Measurements from ENCODE around the gene TIGD3. TPM values are rescaled to one million over a fixed set of nuclear protein-coding genes. Genes with fewer than 3 reads are reported as not detected.
"Not testable (repeated sequence)": the region's sequence is repeated elsewhere in the genome, so short reads cannot be mapped to it uniquely, and the experiment has no call there.

The TIGD3 gene
- total and polyA plus RNA-seq, 9 of the 15 experiments (the other 6 are each of a cell fraction or from before 2014, with no cell fraction given) = 0.06 to 1.3 (median 0.56) TPM

- FAIRE-seq; H2AFZ ChIP-seq (ENCODE audit: low read depth, low read length); H3K4me2 ChIP-seq (ENCODE audit: insufficient read depth, low read length); H3K9me1 ChIP-seq (ENCODE audit: control insufficient read depth, insufficient read depth, low read length); BruUV-seq (replicated peaks); H4K20me1 ChIP-seq (replicated peaks; ENCODE audit: control insufficient read depth, insufficient read depth, low read length); ATAC-seq; intact Hi-C loops (cut with micrococcal nuclease); in situ Hi-C loops (cut with MboI); H3K9ac ChIP-seq (ENCODE audit: insufficient read depth in 1 of 2, low read depth in 2 of 2, low read length in 2 of 2); H3K4me3 ChIP-seq; H3K36me3 ChIP-seq (ENCODE audit: control insufficient read depth, insufficient read depth, low read length); H3K27me3 ChIP-seq (ENCODE audit: control insufficient read depth in 2 of 2, insufficient read depth in 2 of 2, low read length in 2 of 2); H3K9me3 ChIP-seq (replicated peaks; ENCODE audit: control insufficient read depth, insufficient read depth, low read depth, low read length); H3K27ac ChIP-seq (ENCODE audit: extremely low read depth, low read depth, low read length); DNase-seq (ENCODE audit: extremely low read depth in 1 of 4, low spot score in 3 of 4): not testable (repeated sequence)
- Histone ChIP-seq H3K79me2 (ENCODE audit: control insufficient read depth, insufficient read depth, low read length) (peaks cover 38% of the 10 kb centered on the region), H3K4me1 (replicated peaks in 1 of 2; ENCODE audit: control insufficient read depth in 2 of 2, insufficient read depth in 2 of 2, low read length in 2 of 2) (peaks cover 12 to 17% of the 10 kb centered on the region in 2 experiments; a peak in 4 of 5 replicates)
- CTCF ChIA-PET (ENCODE audit: low intra/inter-chr PET ratio) = interaction anchor here (0.7 kb wide), 1 partner anchor 181 kb away, joined by 3 read pairs; no protein-coding TSS in a partner anchor
- 98% methylated on average over 7 of the region's 9 CpGs for WGBS (ENCODE audit: insufficient coverage, low coverage, missing lambda C conversion rate)
- POLR2A ChIA-PET = interaction anchor here (1.2 to 8.2 kb wide), 6 partner anchors 9 to 170 kb away, joined by 3 to 119 read pairs (median 16); partner anchors contain the start of genes CDC42EP2, MALAT1 and NEAT1
- peak; percentile 68 for TF ChIP-seq BCOR (IDR thresholded peaks at IDR 0.05)
- peak; percentile 92 for TF ChIP-seq ZNF121 (CRISPR knock-in tag; conservative IDR thresholded peaks at IDR 0.05)
Measured at GRCh38 chr11:65332591-65332990, 22.0 kb upstream of the TIGD3 start.

GRCh38 chr11:65334696-65335295 lies 19.8 kb upstream of the TIGD3 start:
- POLR2A ChIA-PET = interaction anchor here (0.6 to 8.2 kb wide), 12 partner anchors 10 to 168 kb away, joined by 3 to 119 read pairs (median 7); partner anchors contain the start of genes CDC42EP2, MALAT1, NEAT1 and TIGD3
- ATAC-seq (0 out of 3 replicates have a peak, but pooled peaks have one; percentile 5), DNase-seq (ENCODE audit: extremely low read depth in 1 of 4, low spot score in 3 of 4) (no peak), FAIRE-seq (no peak)
- TF ChIP-seq FOXA3 (CRISPR knock-in tag; conservative IDR thresholded peaks at IDR 0.05 in 1 of 2, IDR thresholded peaks at IDR 0.05 in 1 of 2) (0 out of 4 replicates have a peak, but pooled peaks of 1 of the 2 experiments have one; percentile 18), MEIS2 (IDR thresholded peaks at IDR 0.05; ENCODE audit: partially characterized antibody) (peak; percentile 2), MAZ (CRISPR knock-in tag; conservative IDR thresholded peaks at IDR 0.05 in 1 of 2, IDR thresholded peaks at IDR 0.05 in 1 of 2) (0 out of 4 replicates have a peak, but pooled peaks of 1 of the 2 experiments have one; percentile 21), CHD1 (IDR thresholded peaks at IDR 0.05; ENCODE audit: low read length) (peak; percentile 11)
- TF ChIP-seq, protein P1, sequence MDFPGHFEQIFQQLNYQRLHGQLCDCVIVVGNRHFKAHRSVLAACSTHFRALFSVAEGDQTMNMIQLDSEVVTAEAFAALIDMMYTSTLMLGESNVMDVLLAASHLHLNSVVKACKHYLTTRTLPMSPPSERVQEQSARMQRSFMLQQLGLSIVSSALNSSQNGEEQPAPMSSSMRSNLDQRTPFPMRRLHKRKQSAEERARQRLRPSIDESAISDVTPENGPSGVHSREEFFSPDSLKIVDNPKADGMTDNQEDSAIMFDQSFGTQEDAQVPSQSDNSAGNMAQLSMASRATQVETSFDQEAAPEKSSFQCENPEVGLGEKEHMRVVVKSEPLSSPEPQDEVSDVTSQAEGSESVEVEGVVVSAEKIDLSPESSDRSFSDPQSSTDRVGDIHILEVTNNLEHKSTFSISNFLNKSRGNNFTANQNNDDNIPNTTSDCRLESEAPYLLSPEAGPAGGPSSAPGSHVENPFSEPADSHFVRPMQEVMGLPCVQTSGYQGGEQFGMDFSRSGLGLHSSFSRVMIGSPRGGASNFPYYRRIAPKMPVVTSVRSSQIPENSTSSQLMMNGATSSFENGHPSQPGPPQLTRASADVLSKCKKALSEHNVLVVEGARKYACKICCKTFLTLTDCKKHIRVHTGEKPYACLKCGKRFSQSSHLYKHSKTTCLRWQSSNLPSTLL (IDR thresholded peaks at IDR 0.05) = no peak
- Histone ChIP-seq H3K79me2 (ENCODE audit: control insufficient read depth, insufficient read depth, low read length) (peaks cover 58% of the 10 kb centered on the region), H2AFZ (ENCODE audit: low read depth, low read length) (no peak overlapping the region), H3K9me3 (replicated peaks; ENCODE audit: control insufficient read depth, insufficient read depth, low read depth, low read length) (no peaks in the 10 kb centered on the region), H3K4me3 (peak overlapping the region; percentile 84), H4K20me1 (replicated peaks; ENCODE audit: control insufficient read depth, insufficient read depth, low read length) (peaks cover 9% of the 10 kb centered on the region), H3K9me1 (ENCODE audit: control insufficient read depth, insufficient read depth, low read length) (no peaks in the 10 kb centered on the region), H3K4me1 (replicated peaks in 1 of 2; ENCODE audit: control insufficient read depth in 2 of 2, insufficient read depth in 2 of 2, low read length in 2 of 2) (peaks cover 20 to 22% of the 10 kb centered on the region in 2 experiments; a peak in 4 of 5 replicates), H3K36me3 (ENCODE audit: control insufficient read depth, insufficient read depth, low read length) (peaks cover 26% of the 10 kb centered on the region), H3K4me2 (ENCODE audit: insufficient read depth, low read length) (peak overlapping the region; percentile 87), H3K9ac (ENCODE audit: insufficient read depth in 1 of 2, low read depth in 2 of 2, low read length in 2 of 2) (peak overlapping the region; percentile 86 to 92; a peak in 3 of 4 replicates), H3K27me3 (ENCODE audit: control insufficient read depth in 2 of 2, insufficient read depth in 2 of 2, low read length in 2 of 2) (no peaks in the 10 kb centered on the region), H3K27ac (ENCODE audit: extremely low read depth, low read depth, low read length) (peak overlapping the region; percentile 75; the same call in 1 of the 3 replicates)
- CTCF ChIA-PET (ENCODE audit: low intra/inter-chr PET ratio) = no interaction called here
- 3% methylated on average over 5 of the region's 5 CpGs for WGBS (ENCODE audit: insufficient coverage, low coverage, missing lambda C conversion rate)
- no TSS peak for BruUV-seq (replicated peaks)
- in situ Hi-C loops (cut with MboI) (no loop called here), intact Hi-C loops (cut with micrococcal nuclease) (no loop called here)
